ENCODE measurements around the gene YWHAE. TPM values are rescaled to one million over a fixed set of nuclear protein-coding genes. Genes with fewer than 3 reads are reported as not detected.
A peak's percentile ranks its signal among the peaks of the same experiment; 100 is the strongest.
"Not testable (repeated sequence)": the region's sequence is repeated elsewhere in the genome, so short reads cannot be mapped to it uniquely, and the experiment has no call there.

YWHAE gene
- total RNA-seq, 1 donor from 2014 or later = 2,181 TPM

DNA sequence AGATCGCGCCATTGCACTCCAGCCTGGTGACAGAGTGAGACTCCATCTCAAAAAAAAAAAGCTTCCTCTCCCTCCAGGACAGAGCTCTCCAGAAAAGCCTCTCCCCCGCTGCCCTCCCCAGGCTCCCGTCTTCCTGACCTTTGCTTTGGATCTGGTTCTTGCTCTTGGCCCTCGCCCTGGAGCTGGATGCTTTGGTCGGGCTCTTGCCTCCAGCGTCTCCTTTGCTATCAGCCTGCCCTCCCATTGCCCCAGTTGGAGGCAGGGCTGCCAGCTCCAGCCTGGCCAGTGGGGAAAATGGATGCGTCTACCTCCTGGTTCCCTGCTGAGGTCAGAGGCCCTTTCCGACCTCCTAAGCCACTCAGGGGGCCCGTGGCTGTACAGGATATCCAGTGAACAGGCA lies 84.6 kb downstream of the YWHAE start:
- Mint-ChIP-seq H3K36me3 (no peaks in the 10 kb centered on the region), H3K4me1 (peaks cover 9% of the 10 kb centered on the region), H3K9me3 (no peaks in the 10 kb centered on the region), H3K27ac (no peak overlapping the region), H3K27me3 (ENCODE audit: insufficient read depth, low read depth) (peaks cover 14% of the 10 kb centered on the region), H3K4me3 (peak overlapping the region; percentile 31)
- H2AFZ ChIP-seq (replicated peaks) = no peak overlapping the region
- H3K9ac ChIP-seq = no peak overlapping the region
- no peak overlapping the region for H3K4me2 ChIP-seq
- no peak overlapping the region for H3K27ac ChIP-seq
- H3K36me3 ChIP-seq = no peaks in the 10 kb centered on the region
- TF ChIP-seq CTCF (IDR thresholded peaks at IDR 0.05) (no peak), EZH2 (IDR thresholded peaks at IDR 0.05) (no peak), EZH2phosphoT487 (IDR thresholded peaks at IDR 0.05) (no peak)
- H3K79me2 ChIP-seq (ENCODE audit: low read depth) = no peaks in the 10 kb centered on the region
- H4K20me1 ChIP-seq (ENCODE audit: low read depth) = no peaks in the 10 kb centered on the region
- no peaks in the 10 kb centered on the region for H3F3A ChIP-seq (ENCODE audit: low read depth)
- H3K9me3 ChIP-seq (ENCODE audit: low read depth) = no peaks in the 10 kb centered on the region
- DNase-seq (ENCODE audit: low spot score) = no peak
- H3K4me3 ChIP-seq = no peak overlapping the region
- H3K27me3 ChIP-seq = peaks cover 7% of the 10 kb centered on the region
- peaks cover 9% of the 10 kb centered on the region for H3K4me1 ChIP-seq

GRCh38 chr17:1313270-1314005 lies 86.6 kb downstream of the YWHAE start:
- peaks cover 9% of the 10 kb centered on the region for H3K4me1 Mint-ChIP-seq
- peaks cover 14% of the 10 kb centered on the region for H3K27me3 Mint-ChIP-seq (ENCODE audit: insufficient read depth, low read depth)
- H3K4me3 Mint-ChIP-seq = no peak overlapping the region
- no peak overlapping the region for H3K9ac ChIP-seq
- no peaks in the 10 kb centered on the region for H4K20me1 ChIP-seq (ENCODE audit: low read depth)
- no peaks in the 10 kb centered on the region for H3K36me3 ChIP-seq
- H3K27ac Mint-ChIP-seq = peak overlapping the region; percentile 76
- no peak overlapping the region for H3K4me3 ChIP-seq
- H3K9me3 Mint-ChIP-seq = no peaks in the 10 kb centered on the region
- H2AFZ ChIP-seq (replicated peaks) = no peak overlapping the region
- DNase-seq (ENCODE audit: low spot score) = no peak
- peaks cover 7% of the 10 kb centered on the region for H3K27me3 ChIP-seq
- no peaks in the 10 kb centered on the region for H3K36me3 Mint-ChIP-seq
- no peaks in the 10 kb centered on the region for H3F3A ChIP-seq (ENCODE audit: low read depth)
- peaks cover 9% of the 10 kb centered on the region for H3K4me1 ChIP-seq
- no peaks in the 10 kb centered on the region for H3K9me3 ChIP-seq (ENCODE audit: low read depth)
- no peak overlapping the region for H3K4me2 ChIP-seq
- no peak overlapping the region for H3K27ac ChIP-seq
- no peaks in the 10 kb centered on the region for H3K79me2 ChIP-seq (ENCODE audit: low read depth)
- TF ChIP-seq CTCF (IDR thresholded peaks at IDR 0.05) = no peak
- no peak for TF ChIP-seq EZH2phosphoT487 (IDR thresholded peaks at IDR 0.05)
- TF ChIP-seq EZH2 (IDR thresholded peaks at IDR 0.05) = no peak

GRCh38 chr17:1312261-1312870 lies 87.7 kb downstream of the YWHAE start:
- Mint-ChIP-seq H3K27ac (no peak overlapping the region), H3K36me3 (no peaks in the 10 kb centered on the region), H3K27me3 (ENCODE audit: insufficient read depth, low read depth) (peaks cover 19% of the 10 kb centered on the region), H3K9me3 (no peaks in the 10 kb centered on the region), H3K4me3 (no peak overlapping the region), H3K4me1 (peaks cover 9% of the 10 kb centered on the region)
- TF ChIP-seq CTCF (IDR thresholded peaks at IDR 0.05) (no peak), EZH2 (IDR thresholded peaks at IDR 0.05) (no peak), EZH2phosphoT487 (IDR thresholded peaks at IDR 0.05) (no peak)
- H3F3A ChIP-seq (ENCODE audit: low read depth) = no peaks in the 10 kb centered on the region
- H4K20me1 ChIP-seq (ENCODE audit: low read depth) = no peaks in the 10 kb centered on the region
- H3K79me2 ChIP-seq (ENCODE audit: low read depth) = no peaks in the 10 kb centered on the region
- peaks cover 9% of the 10 kb centered on the region for H3K4me1 ChIP-seq
- DNase-seq (ENCODE audit: low spot score) = peak; percentile 84
- peak overlapping the region; percentile 72 for H2AFZ ChIP-seq (replicated peaks)
- no peaks in the 10 kb centered on the region for H3K9me3 ChIP-seq (ENCODE audit: low read depth)
- no peak overlapping the region for H3K4me3 ChIP-seq
- H3K27me3 ChIP-seq = peaks cover 12% of the 10 kb centered on the region
- H3K9ac ChIP-seq = no peak overlapping the region
- peak overlapping the region; percentile 47 for H3K4me2 ChIP-seq
- no peak overlapping the region for H3K27ac ChIP-seq
- H3K36me3 ChIP-seq = no peaks in the 10 kb centered on the region

GRCh38 chr17:1307829-1308228 lies 92.2 kb downstream of the YWHAE start:
- H3F3A ChIP-seq (ENCODE audit: low read depth); H3K27ac ChIP-seq; H3K79me2 ChIP-seq (ENCODE audit: low read depth); H3K4me3 Mint-ChIP-seq; H3K36me3 ChIP-seq; H3K9me3 Mint-ChIP-seq; H3K4me1 ChIP-seq; H3K36me3 Mint-ChIP-seq; H3K9me3 ChIP-seq (ENCODE audit: low read depth); H4K20me1 ChIP-seq (ENCODE audit: low read depth); H3K9ac ChIP-seq; H2AFZ ChIP-seq (replicated peaks); DNase-seq (ENCODE audit: low spot score); H3K4me2 ChIP-seq; H3K4me3 ChIP-seq: not testable (repeated sequence)
- H3K27me3 Mint-ChIP-seq (ENCODE audit: insufficient read depth, low read depth) = peaks cover 15% of the 10 kb centered on the region
- peak overlapping the region; percentile 37 for H3K27ac Mint-ChIP-seq
- peaks cover 12% of the 10 kb centered on the region for H3K27me3 ChIP-seq
- H3K4me1 Mint-ChIP-seq = peaks cover 18% of the 10 kb centered on the region

Data from neural progenitor cell (in vitro differentiated cells).